Measurements from ENCODE around the gene WSB2.
"Not testable (repeated sequence)": the region's sequence is repeated elsewhere in the genome, so short reads cannot be mapped to it uniquely, and the experiment has no call there.

WSB2 gene

GRCh38 chr12:118034429-118035189 lies 26.4 kb downstream of the WSB2 start:
- DNase-seq: peak; percentile 20

- no peak for DNase-seq
Measured at GRCh38 chr12:118033902-118034301, 27.1 kb downstream of the WSB2 start.

GRCh38 chr12:118033323-118033722 lies 27.7 kb downstream of the WSB2 start:
- DNase-seq: no peak

GRCh38 chr12:118032188-118032587 lies 28.8 kb downstream of the WSB2 start:
- no peak for DNase-seq

GRCh38 chr12:118029166-118029565 lies 31.8 kb downstream of the WSB2 start:
- DNase-seq: no peak

- DNase-seq: no peak
Measured at GRCh38 chr12:118025168-118025567, 35.8 kb downstream of the WSB2 start.

- no peak for DNase-seq
Measured at GRCh38 chr12:118023301-118023860, 37.6 kb downstream of the WSB2 start.

- DNase-seq: no peak
Measured at GRCh38 chr12:118022728-118023109, 38.3 kb downstream of the WSB2 start.

- DNase-seq: not testable (repeated sequence)
Measured at GRCh38 chr12:118022097-118022727, 38.8 kb downstream of the WSB2 start.

- DNase-seq: no peak
Measured at GRCh38 chr12:118020036-118020435, 40.9 kb downstream of the WSB2 start.

- DNase-seq: no peak
Measured at GRCh38 chr12:118017926-118018325, 43.1 kb downstream of the WSB2 start.

GRCh38 chr12:118016424-118017264 lies 44.3 kb downstream of the WSB2 start, which contains the start of gene RFC5:
Gene RFC5 (plus strand): TSS chr12:118016703. CDS start chr12:118016828, 125 bp downstream.
- peak; percentile 99 for DNase-seq

GRCh38 chr12:118015944-118016343 lies 45.0 kb downstream of the WSB2 start:
- no peak for DNase-seq

GRCh38 chr12:118015306-118015705 lies 45.7 kb downstream of the WSB2 start:
- DNase-seq: no peak

- no peak for DNase-seq
Measured at GRCh38 chr12:118013283-118013682, 47.7 kb downstream of the WSB2 start.

- DNase-seq: no peak
Measured at GRCh38 chr12:118011961-118012360, 49.0 kb downstream of the WSB2 start.

- no peak for DNase-seq
Measured at GRCh38 chr12:118011377-118011776, 49.6 kb downstream of the WSB2 start.

GRCh38 chr12:118010903-118011302 lies 50.1 kb downstream of the WSB2 start:
- no peak for DNase-seq

GRCh38 chr12:117999806-118000205 lies 61.2 kb downstream of the WSB2 start:
- not testable (repeated sequence) for DNase-seq

GRCh38 chr12:117998719-117999118 lies 62.3 kb downstream of the WSB2 start:
- no peak for DNase-seq

- no peak for DNase-seq
Measured at GRCh38 chr12:117994551-117995438, 66.2 kb downstream of the WSB2 start.
